PC-9 (cell line): Measurements from ENCODE around the gene LBH.

Experiments used
- CTCF ChIP-seq: fragments of 200-600 bp; sonication (generic); conservative IDR thresholded peaks from 2 replicates; pipeline ENCODE4 v1.6.1; 2017; ENCODE audit warnings: mixed run types, antibody characterized with exemption, mild to moderate bottlenecking, moderate library complexity
- EZH2 ChIP-seq: fragments of 200-600 bp; sonication (generic); IDR thresholded peaks from 2 replicates; pipeline ENCODE4 v1.8.0; 2017; ENCODE audit warnings: antibody characterized with exemption, low read depth

DNA sequence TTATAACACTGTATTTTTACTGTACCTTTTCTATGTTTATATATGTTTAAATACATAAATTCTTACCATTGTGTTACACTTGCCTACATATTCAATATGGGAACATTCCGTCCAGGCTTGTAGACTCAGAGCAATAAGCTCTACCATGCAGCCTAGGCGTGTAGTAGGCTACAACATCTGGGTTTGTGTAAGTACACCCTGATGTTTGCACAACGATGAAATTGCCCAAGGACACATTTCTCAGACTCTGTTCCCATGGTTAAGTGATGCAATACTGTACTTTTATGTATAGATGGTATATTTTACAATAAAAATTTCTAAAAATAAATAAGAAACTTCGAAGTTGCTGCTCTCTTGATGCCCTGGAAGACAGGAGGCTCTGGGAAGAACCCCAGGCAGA lies 46.2 kb upstream of the LBH start:
- TF ChIP-seq EZH2: no peak
- no peak for TF ChIP-seq CTCF
